GOT3 (cell line): ENCODE measurements around the gene CLCF1.

Experiments used
- DNase-seq: peaks from one replicate; lab custom pipeline; 2025; ENCODE audit warnings: mixed read lengths; lab: John Stamatoyannopoulos, UW

Gene CLCF1

GRCh38 chr11:67356387-67356863, 17.0 kb downstream of the CLCF1 start:
- no peak for DNase-seq

GRCh38 chr11:67355794-67356386, 17.5 kb downstream of the CLCF1 start:
- no peak for DNase-seq

- DNase-seq = no peak
These were observed 18.2 kb downstream of the CLCF1 start for GRCh38 chr11:67355023-67355793.

- peak; percentile 72 for DNase-seq
These were observed 19.0 kb downstream of the CLCF1 start for GRCh38 chr11:67354075-67355022.

GRCh38 chr11:67353317-67354074, 19.9 kb downstream of the CLCF1 start, which contains the start of gene POLD4:
POLD4 (minus strand) TSS chr11:67353546; CDS start chr11:67353399, 147 bp downstream.
- peak; percentile 81 for DNase-seq

GRCh38 chr11:67352546-67353316, 20.7 kb downstream of the CLCF1 start:
- DNase-seq = no peak

- DNase-seq = no peak
These were observed 22.0 kb downstream of the CLCF1 start for GRCh38 chr11:67351275-67352005.

GRCh38 chr11:67349928-67350465, 23.4 kb downstream of the CLCF1 start:
- no peak for DNase-seq

GRCh38 chr11:67349457-67349856, 23.9 kb downstream of the CLCF1 start:
- no peak for DNase-seq

GRCh38 chr11:67349036-67349435, 24.4 kb downstream of the CLCF1 start:
- DNase-seq = no peak

GRCh38 chr11:67347964-67348749, 25.2 kb downstream of the CLCF1 start:
- no peak for DNase-seq

- DNase-seq = no peak
These were observed 27.2 kb downstream of the CLCF1 start for GRCh38 chr11:67345920-67346819.

GRCh38 chr11:67345247-67345919, 28.0 kb downstream of the CLCF1 start:
- DNase-seq = no peak

- no peak for DNase-seq
These were observed 29.1 kb downstream of the CLCF1 start for GRCh38 chr11:67344264-67344663.

- DNase-seq = no peak
These were observed 36.1 kb downstream of the CLCF1 start for GRCh38 chr11:67337257-67337656.

- DNase-seq = no peak
These were observed 41.2 kb downstream of the CLCF1 start for GRCh38 chr11:67332081-67332691.

GRCh38 chr11:67323526-67323925, 49.9 kb downstream of the CLCF1 start:
- no peak for DNase-seq
